ENCODE data around the gene PCDH8.

PCDH8 gene

DNA sequence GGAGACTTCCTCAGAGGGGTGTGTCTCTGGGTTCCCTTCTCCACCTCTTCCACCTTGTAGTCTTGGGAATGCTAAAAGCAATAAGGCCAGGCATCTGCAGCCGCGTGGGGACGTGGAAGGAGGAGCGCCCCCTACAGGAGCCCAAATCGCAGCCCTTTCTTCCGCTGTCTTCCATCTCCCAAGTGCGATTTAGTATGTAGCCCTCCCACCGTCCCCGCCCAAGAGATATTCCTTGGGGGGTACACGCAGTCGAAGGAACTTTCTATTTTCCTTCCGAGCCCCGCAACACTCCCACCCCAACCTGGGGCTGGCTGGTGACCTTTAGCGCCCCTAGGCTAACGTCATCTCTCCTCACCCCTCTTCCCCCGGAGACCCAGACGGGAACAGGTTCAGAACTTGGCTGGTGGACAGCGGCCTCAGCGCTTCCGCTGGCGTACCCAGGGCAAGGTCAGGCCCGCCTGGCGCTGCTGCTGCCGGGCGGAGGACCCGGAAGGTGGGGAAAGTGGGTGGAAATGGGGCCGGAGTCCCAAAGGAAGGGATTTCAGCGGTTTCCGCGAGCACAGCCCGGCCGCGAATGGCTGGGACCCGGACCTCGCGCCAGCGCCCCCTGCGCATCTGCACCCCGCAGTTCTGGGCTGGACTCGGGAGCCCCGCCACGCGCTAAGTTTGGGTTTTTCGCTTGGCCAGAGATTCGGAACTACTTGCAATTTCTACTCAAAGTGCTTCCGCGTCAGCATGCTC is 2.1 kb upstream of the PCDH8 start:
- peak; percentile 82 for DNase-seq (ENCODE audit: insufficient read length, low spot score)
- FAIRE-seq, result peak; percentile 55

- no peak for DNase-seq (ENCODE audit: insufficient read length, low spot score)
- FAIRE-seq, result no peak
These were observed 1.6 kb upstream of the PCDH8 start for GRCh38 chr13:52850072-52850395.

- DNase-seq (ENCODE audit: insufficient read length, low spot score), result no peak
These were observed 1.0 kb upstream of the PCDH8 start for GRCh38 chr13:52849291-52850071.

GRCh38 chr13:52847682-52848432 is 583 bp downstream of the PCDH8 start:
- DNase-seq (ENCODE audit: insufficient read length, low spot score), result no peak
- FAIRE-seq, result no peak

More at GRCh38 chr13:52849291-52850071, 1.0 kb upstream of the PCDH8 start:
- FAIRE-seq, result no peak

DNA sequence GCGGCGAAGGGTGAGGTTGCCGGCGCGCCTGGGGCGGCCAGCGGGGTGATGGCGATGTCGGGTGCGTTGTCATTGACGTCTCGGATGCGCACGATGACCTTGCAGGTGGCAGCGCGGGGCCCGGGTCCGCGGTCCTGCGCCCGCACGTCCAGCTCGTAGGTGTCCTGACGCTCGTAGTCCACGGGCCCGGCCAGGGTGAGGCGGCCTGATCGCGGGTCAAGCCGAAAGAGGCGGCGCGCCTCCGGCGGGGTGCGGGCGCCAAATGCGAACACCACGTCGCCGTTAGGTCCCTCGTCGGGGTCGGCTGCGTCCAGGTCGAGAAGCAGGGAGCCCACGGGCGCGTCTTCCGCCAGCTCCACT is 1.1 kb downstream of the PCDH8 start:
- FAIRE-seq (no peak), DNase-seq (ENCODE audit: insufficient read length, low spot score) (no peak)

DNA sequence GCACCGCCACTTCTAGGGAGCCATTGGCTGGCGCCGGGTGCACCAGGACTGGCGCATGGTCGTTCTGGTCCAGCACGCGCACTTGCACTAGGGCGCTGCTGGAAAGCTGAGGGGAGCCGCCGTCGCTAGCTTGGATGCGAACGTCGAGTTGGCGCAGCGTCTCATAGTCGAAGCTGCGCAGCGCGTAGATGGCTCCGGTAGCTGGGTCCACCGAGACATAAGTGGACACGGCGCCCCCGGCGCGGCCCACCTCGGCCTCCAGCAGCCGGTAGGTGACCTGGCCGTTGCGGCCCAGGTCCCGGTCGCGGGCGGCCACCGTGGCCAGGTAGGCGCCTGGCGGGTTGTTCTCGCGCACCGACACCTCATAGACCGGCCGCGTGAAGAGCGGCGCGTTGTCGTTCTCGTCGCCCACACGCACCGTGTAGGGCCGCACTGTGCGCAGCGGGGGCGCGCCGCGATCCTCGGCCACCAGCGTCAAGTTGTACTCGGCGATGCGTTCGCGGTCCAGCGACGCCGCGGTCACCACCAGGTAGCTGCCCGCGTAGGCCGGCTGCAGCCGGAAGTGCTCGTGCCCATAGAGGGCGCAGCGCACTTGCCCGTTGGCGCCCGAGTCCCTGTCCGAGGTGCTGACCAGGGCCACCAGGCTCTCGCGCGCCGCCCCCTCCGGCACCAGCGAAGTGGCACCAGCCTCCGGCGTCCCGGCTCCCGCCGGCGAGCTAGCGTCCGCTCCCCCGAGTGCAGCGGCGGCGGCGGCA is 1.7 kb downstream of the PCDH8 start:
- DNase-seq (ENCODE audit: insufficient read length, low spot score) (no peak), FAIRE-seq (no peak)

DNA sequence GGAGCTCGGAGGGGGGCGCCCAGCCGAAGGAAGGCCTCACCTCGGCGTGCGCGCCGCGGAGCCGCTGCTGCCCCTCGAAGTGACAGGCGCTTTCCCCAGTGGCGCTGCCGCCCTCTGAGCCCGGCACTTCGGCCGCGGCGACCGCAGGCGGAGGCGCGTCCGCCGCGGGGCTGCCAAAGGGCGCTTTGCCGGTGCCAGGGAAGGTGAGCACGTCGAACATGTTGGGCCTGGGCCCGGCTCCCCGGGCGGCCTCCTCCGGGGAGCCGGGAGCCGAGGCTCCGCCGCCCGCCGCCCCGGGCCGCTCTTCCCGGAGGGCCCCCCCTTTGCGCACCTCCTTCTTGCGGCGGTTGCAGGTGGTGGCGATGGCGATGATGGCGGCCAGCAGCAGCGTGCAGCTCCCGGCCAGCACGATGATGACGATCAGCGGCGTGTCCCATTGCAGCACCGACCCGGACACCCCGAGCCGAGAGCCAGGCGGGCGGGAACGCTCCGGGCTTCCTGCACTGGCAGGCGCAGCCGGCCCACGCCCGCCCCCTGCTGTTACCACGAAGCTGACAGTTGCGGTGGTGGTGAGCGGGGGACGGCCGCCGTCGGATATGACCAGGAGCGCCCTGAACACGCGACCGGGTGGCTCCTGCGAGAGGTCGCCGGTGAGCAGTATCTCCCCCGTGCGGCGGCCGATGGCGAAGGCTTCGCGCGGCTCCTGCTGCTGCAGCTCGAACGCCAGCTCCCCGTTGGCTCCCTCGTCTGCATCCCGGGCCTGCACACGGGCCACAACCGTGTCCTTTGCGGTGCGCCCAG is 2.5 kb downstream of the PCDH8 start:
- DNase-seq (ENCODE audit: insufficient read length, low spot score), result no peak
- no peak for FAIRE-seq

DNA sequence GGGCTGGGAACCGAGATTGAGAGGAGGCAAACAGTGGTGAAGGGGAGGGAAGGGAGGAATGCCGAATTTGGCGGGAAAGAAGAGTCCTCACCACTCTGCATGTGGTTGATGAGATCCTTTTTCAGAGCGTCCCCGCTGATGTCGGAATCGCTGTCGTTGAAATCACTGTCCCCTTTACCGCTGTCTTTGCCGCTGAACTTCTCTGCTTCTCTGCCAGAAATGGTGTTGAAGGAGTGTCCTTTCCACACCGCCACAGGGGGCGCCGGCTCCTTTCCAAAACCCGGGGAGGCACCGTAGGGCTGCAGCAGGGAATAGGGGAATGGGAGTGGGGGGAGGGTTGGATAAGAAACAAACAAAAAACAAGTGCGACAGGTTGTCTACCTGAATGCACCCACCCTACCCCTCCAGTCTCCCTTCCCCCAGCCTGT is 3.1 kb downstream of the PCDH8 start:
- no peak for DNase-seq (ENCODE audit: insufficient read length, low spot score)
- no peak for FAIRE-seq

- DNase-seq (ENCODE audit: insufficient read length, low spot score), result no peak
- FAIRE-seq, result no peak
These were observed 3.6 kb downstream of the PCDH8 start for GRCh38 chr13:52844836-52845235.

- no peak for DNase-seq (ENCODE audit: insufficient read length, low spot score)
These were observed 6.0 kb downstream of the PCDH8 start for GRCh38 chr13:52842441-52842840.

GRCh38 chr13:52840066-52840465 is 8.4 kb downstream of the PCDH8 start:
- DNase-seq (ENCODE audit: insufficient read length, low spot score) (no peak), FAIRE-seq (no peak)

More at GRCh38 chr13:52842441-52842840, 6.0 kb downstream of the PCDH8 start:
- no peak for FAIRE-seq

DNA sequence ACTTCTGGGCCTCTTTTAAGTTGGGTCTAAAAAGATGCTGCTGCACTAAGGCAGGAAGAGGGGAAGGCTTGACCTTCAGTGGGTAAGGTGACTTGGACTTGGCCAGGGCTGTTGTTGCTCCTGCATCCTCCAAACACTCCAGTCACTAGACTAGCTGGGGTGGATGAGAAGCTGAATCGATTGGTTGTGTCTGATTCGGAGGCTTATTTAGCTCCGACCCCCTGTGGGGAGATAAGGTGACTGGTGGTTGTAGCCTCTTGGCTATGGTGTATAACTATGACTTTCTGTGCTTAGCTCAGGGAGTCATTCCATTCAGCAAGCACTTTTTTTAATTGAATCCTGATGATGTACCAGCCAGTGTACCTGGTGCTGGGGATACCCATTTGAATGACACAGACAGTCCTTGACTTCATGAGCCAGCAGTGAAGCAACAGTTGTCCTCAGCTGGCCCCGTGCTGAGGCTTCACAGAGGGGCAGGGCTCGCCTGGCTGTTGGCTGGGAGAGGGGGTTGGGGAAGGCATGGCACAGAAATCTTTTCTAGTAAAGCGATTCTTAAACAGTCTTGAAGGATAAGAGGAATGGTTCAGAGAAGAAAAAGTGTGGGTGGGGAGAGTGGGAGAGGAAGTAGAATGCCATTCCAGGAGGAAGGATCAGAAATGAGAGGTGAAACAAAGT is 9.9 kb downstream of the PCDH8 start:
- no peak for DNase-seq (ENCODE audit: insufficient read length, low spot score)
- FAIRE-seq, result no peak

DNA sequence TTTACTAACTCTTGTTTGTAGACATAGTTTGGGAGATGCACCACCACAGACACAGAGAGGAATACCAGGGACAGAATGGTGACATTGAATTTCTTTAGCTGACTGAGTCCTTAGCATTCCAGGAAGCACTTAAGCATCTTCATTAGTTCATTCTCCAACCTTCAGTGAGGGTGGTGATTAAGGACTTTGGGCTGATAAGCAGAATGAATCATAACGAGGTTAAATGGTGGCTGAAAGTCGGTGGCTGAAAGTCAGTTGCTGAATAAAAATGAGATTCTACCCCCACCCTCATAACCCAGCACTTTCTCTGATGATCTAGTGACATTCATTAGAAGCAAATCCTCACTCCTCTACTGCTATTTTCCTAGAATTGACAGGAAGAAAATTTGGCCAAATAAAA is 10.6 kb downstream of the PCDH8 start:
- no peak for FAIRE-seq
- DNase-seq (ENCODE audit: insufficient read length, low spot score), result no peak

GRCh38 chr13:52835071-52835839 is 13.2 kb downstream of the PCDH8 start:
- FAIRE-seq (no peak), DNase-seq (ENCODE audit: insufficient read length, low spot score) (no peak)

- no peak for DNase-seq (ENCODE audit: insufficient read length, low spot score)
- no peak for FAIRE-seq
These were observed 15.1 kb downstream of the PCDH8 start for GRCh38 chr13:52833296-52833875.

- DNase-seq (ENCODE audit: insufficient read length, low spot score) (no peak), FAIRE-seq (no peak)
These were observed 16.1 kb downstream of the PCDH8 start for GRCh38 chr13:52832313-52832712.

DNA sequence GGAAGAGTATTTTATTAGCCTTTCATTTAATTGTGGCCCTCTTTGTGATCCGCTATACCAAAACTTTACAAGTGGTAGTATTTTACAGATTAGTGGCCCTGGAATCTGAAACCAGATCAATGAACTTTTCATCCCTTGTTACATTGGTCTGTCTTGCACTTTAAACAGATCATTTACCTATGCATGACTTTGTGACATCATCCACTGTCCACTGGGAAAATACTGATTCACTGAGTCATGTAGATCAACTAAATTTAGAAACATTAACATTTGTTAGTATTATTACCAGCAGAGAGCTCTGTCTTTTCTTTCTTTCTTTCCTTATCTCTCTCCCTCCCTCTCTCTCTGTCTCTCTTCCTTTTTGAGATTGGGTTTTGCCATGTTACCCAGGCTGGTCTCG is 17.5 kb downstream of the PCDH8 start:
- FAIRE-seq (no peak), DNase-seq (ENCODE audit: insufficient read length, low spot score) (no peak)

GRCh38 chr13:52827839-52828238 is 20.6 kb downstream of the PCDH8 start:
- DNase-seq (ENCODE audit: insufficient read length, low spot score) (no peak), FAIRE-seq (no peak)
